Osteocyte (in vitro differentiated cells): ENCODE results near the gene PIP4P1. TPM values are rescaled to one million over a fixed set of nuclear protein-coding genes. Genes with fewer than 3 reads are reported as not detected.
A peak's percentile ranks its signal among the peaks of the same experiment; 100 is the strongest.

Experiments used
- DNase-seq: peaks from one replicate; pipeline ENCODE4 v3.0.0; 2021; ENCODE audit warnings: mixed read lengths; ENCODE audit not compliant: unreplicated experiment; ENCODE audit errors: extremely low spot score
- H3K27ac Mint-ChIP-seq: one replicate; pipeline ENCODE4 v1.8.0; 2021; ENCODE audit warnings: mild to moderate bottlenecking, mixed read lengths; ENCODE audit not compliant: unreplicated experiment
- H3K27me3 Mint-ChIP-seq: one replicate; pipeline ENCODE4 v1.8.0; 2021; ENCODE audit warnings: mixed read lengths; ENCODE audit not compliant: unreplicated experiment
- H3K36me3 Mint-ChIP-seq: one replicate; pipeline ENCODE4 v1.8.0; 2021; ENCODE audit warnings: mixed read lengths; ENCODE audit not compliant: unreplicated experiment
- H3K4me1 Mint-ChIP-seq: one replicate; pipeline ENCODE4 v1.8.0; 2021; ENCODE audit warnings: mixed read lengths; ENCODE audit not compliant: unreplicated experiment
- H3K4me3 Mint-ChIP-seq: one replicate; pipeline ENCODE4 v1.8.0; 2021; ENCODE audit warnings: mild to moderate bottlenecking, moderate library complexity, mixed read lengths; ENCODE audit not compliant: unreplicated experiment
- H3K9me3 Mint-ChIP-seq: one replicate; pipeline ENCODE4 v1.8.0; 2021; ENCODE audit warnings: mixed read lengths; ENCODE audit not compliant: unreplicated experiment
- CTCF ChIP-seq: fragments of 200-600 bp; sonication (generic); IDR thresholded peaks from 2 replicates; pipeline ENCODE4 v1.5.0; 2021; ENCODE audit warnings: antibody characterized with exemption, mild to moderate bottlenecking, moderate library complexity
- total RNA-seq: library from RNA; stranded (reverse); gene quantifications from 2 replicates; pipeline ENCODE4 v1.2.1, GENCODE V29; 2021

Gene PIP4P1
- total RNA-seq, 1 donor from 2014 or later = 36.8 TPM

- Mint-ChIP-seq H3K4me3 (no peak within 1 kb of the TSS), H3K36me3 (no peaks in the 10 kb centered on the region), H3K27ac (peak within 1 kb of the TSS; percentile 34), H3K27me3 (peaks cover 3% of the 10 kb centered on the region), H3K9me3 (no peaks in the 10 kb centered on the region), H3K4me1 (peaks cover 6% of the 10 kb centered on the region)
- no peak for TF ChIP-seq CTCF
- no peak for DNase-seq
Measured at GRCh38 chr14:20435582-20436362, 25.5 kb downstream of the PIP4P1 start, which contains the start of gene KLHL33. Gene KLHL33 (minus strand): TSS chr14:20436166. CDS start chr14:20435811, 355 bp downstream.

GRCh38 chr14:20434701-20435581, 26.3 kb downstream of the PIP4P1 start:
- H3K4me1 Mint-ChIP-seq = peaks cover 6% of the 10 kb centered on the region
- H3K36me3 Mint-ChIP-seq = no peaks in the 10 kb centered on the region
- H3K9me3 Mint-ChIP-seq = no peaks in the 10 kb centered on the region
- no peak overlapping the region for H3K27ac Mint-ChIP-seq
- H3K4me3 Mint-ChIP-seq = no peak overlapping the region
- H3K27me3 Mint-ChIP-seq = peaks cover 3% of the 10 kb centered on the region
- TF ChIP-seq CTCF = no peak
- DNase-seq = no peak

- Mint-ChIP-seq H3K36me3 (no peaks in the 10 kb centered on the region), H3K9me3 (no peaks in the 10 kb centered on the region), H3K4me1 (peaks cover 6% of the 10 kb centered on the region), H3K27me3 (peaks cover 3% of the 10 kb centered on the region), H3K4me3 (no peak overlapping the region), H3K27ac (no peak overlapping the region)
- DNase-seq = no peak
- TF ChIP-seq CTCF = no peak
Measured at GRCh38 chr14:20429801-20430669, 31.2 kb downstream of the PIP4P1 start.

GRCh38 chr14:20428802-20429201, 32.4 kb downstream of the PIP4P1 start:
- H3K4me1 Mint-ChIP-seq = peaks cover 6% of the 10 kb centered on the region
- H3K27ac Mint-ChIP-seq = no peak overlapping the region
- no peak for DNase-seq
- no peaks in the 10 kb centered on the region for H3K9me3 Mint-ChIP-seq
- no peak overlapping the region for H3K4me3 Mint-ChIP-seq
- peaks cover 3% of the 10 kb centered on the region for H3K27me3 Mint-ChIP-seq
- TF ChIP-seq CTCF = no peak
- no peaks in the 10 kb centered on the region for H3K36me3 Mint-ChIP-seq
